H9 (cell line): ENCODE measurements around the gene GP2. TPM values are rescaled to one million over a fixed set of nuclear protein-coding genes. Genes with fewer than 3 reads are reported as not detected.

Experiments used
- DNase-seq: peaks from one replicate; pipeline ENCODE4 v3.0.0-alpha.2; 2017
- H2AFZ ChIP-seq: one replicate; pipeline ENCODE4 v1.6.1; 2013; ENCODE audit warnings: mild to moderate bottlenecking, low read length, control low read depth, moderate library complexity
- H2AK5ac ChIP-seq: 2 replicates; pipeline ENCODE4 v1.6.1; 2013; ENCODE audit warnings: low read length, control low read depth, mixed read lengths; ENCODE audit not compliant: insufficient read length
- H2BK120ac ChIP-seq: one replicate; pipeline ENCODE4 v1.6.1; 2013; ENCODE audit warnings: low read depth, mild to moderate bottlenecking, low read length, control low read depth, inconsistent platforms; ENCODE audit not compliant: poor library complexity, severe bottlenecking
- H2BK12ac ChIP-seq: 2 replicates; pipeline ENCODE4 v1.6.1; 2013; ENCODE audit warnings: low read length, control low read depth, mixed read lengths, low read depth; ENCODE audit not compliant: insufficient read length
- H2BK15ac ChIP-seq: 2 replicates; pipeline ENCODE4 v1.6.1; 2013; ENCODE audit warnings: low read depth, low read length, control low read depth
- H2BK20ac ChIP-seq: one replicate; pipeline ENCODE4 v1.6.1; 2013; ENCODE audit warnings: low read depth, mild to moderate bottlenecking, low read length, control low read depth, inconsistent platforms; ENCODE audit not compliant: poor library complexity, severe bottlenecking
- H2BK5ac ChIP-seq: 2 replicates; pipeline ENCODE4 v1.6.1; 2013; ENCODE audit warnings: low read length, control low read depth, mixed read lengths; ENCODE audit not compliant: insufficient read length
- H3K14ac ChIP-seq: 2 replicates; pipeline ENCODE4 v1.6.1; 2013; ENCODE audit warnings: low read length, control low read depth; ENCODE audit not compliant: insufficient read depth
- H3K18ac ChIP-seq: 2 replicates; pipeline ENCODE4 v1.6.1; 2013; ENCODE audit warnings: low read depth, mild to moderate bottlenecking, mixed read lengths, low read length, control low read depth; ENCODE audit not compliant: insufficient read length
- H3K23ac ChIP-seq: 2 replicates; pipeline ENCODE4 v1.6.1; 2013; ENCODE audit warnings: low read length, control low read depth, mixed read lengths, low read depth; ENCODE audit not compliant: insufficient read length
- H3K23me2 ChIP-seq: 2 replicates; pipeline ENCODE4 v1.6.1; 2013; ENCODE audit warnings: low read depth, mild to moderate bottlenecking, mixed read lengths, low read length, control low read depth; ENCODE audit not compliant: insufficient read length, poor library complexity, severe bottlenecking
- H3K27ac ChIP-seq: 2 replicates; pipeline ENCODE4 v1.5.1; 2013; ENCODE audit warnings: low read length, control low read depth, mixed read lengths, low read depth; ENCODE audit not compliant: insufficient read length
- H3K27me3 ChIP-seq: 2 replicates; pipeline ENCODE4 v1.6.1; 2013; ENCODE audit warnings: low read length, control low read depth, inconsistent platforms; ENCODE audit not compliant: insufficient read depth
- H3K4ac ChIP-seq: 2 replicates; pipeline ENCODE4 v1.6.1; 2013; ENCODE audit warnings: low read depth, mild to moderate bottlenecking, control low read depth, inconsistent platforms, low read length, moderate library complexity
- H3K4me1 ChIP-seq: 2 replicates; pipeline ENCODE4 v1.6.1; 2013; ENCODE audit warnings: low read length, control low read depth, inconsistent platforms; ENCODE audit not compliant: insufficient read depth
- H3K4me2 ChIP-seq: 2 replicates; pipeline ENCODE4 v1.6.1; 2013; ENCODE audit warnings: low read length, control low read depth, mixed read lengths; ENCODE audit not compliant: insufficient read length, insufficient read depth
- H3K56ac ChIP-seq: 2 replicates; pipeline ENCODE4 v1.6.1; 2013; ENCODE audit warnings: low read depth, mild to moderate bottlenecking, mixed read lengths, low read length, control low read depth; ENCODE audit not compliant: insufficient read length
- H3K79me1 ChIP-seq: 2 replicates; pipeline ENCODE4 v1.6.1; 2013; ENCODE audit warnings: low read depth, mild to moderate bottlenecking, moderate library complexity, low read length, control low read depth, inconsistent platforms; ENCODE audit not compliant: insufficient read depth, poor library complexity, severe bottlenecking
- H3K79me2 ChIP-seq: 2 replicates; pipeline ENCODE4 v1.6.1; 2013; ENCODE audit warnings: low read length, control low read depth, inconsistent platforms; ENCODE audit not compliant: insufficient read depth
- H3K9ac ChIP-seq: 2 replicates; pipeline ENCODE4 v1.6.1; 2013; ENCODE audit warnings: low read length, control low read depth, mixed read lengths; ENCODE audit not compliant: insufficient read length; ENCODE audit errors: extremely low read depth
- H3K9me3 ChIP-seq: one replicate; pipeline ENCODE4 v1.6.1; 2013; ENCODE audit warnings: low read depth, low read length, inconsistent platforms; ENCODE audit not compliant: control insufficient read depth
- H3T11ph ChIP-seq: one replicate; pipeline ENCODE4 v1.6.1; 2013; ENCODE audit warnings: mild to moderate bottlenecking, low read length, control low read depth, inconsistent platforms
- H4K20me1 ChIP-seq: one replicate; pipeline ENCODE4 v1.6.1; 2013; ENCODE audit not compliant: control insufficient read depth, insufficient read length, insufficient read depth
- H4K5ac ChIP-seq: 2 replicates; pipeline ENCODE4 v1.6.1; 2013; ENCODE audit warnings: low read depth, mild to moderate bottlenecking, mixed read lengths, low read length, control low read depth; ENCODE audit not compliant: insufficient read length
- H4K8ac ChIP-seq: replicated peaks from 2 replicates; pipeline ENCODE4 v1.6.1; 2013; ENCODE audit warnings: low read length, control low read depth, mixed read lengths, low read depth; ENCODE audit not compliant: insufficient read length
- H4K91ac ChIP-seq: 2 replicates; pipeline ENCODE4 v1.6.1; 2013; ENCODE audit warnings: low read depth, mild to moderate bottlenecking, moderate library complexity, mixed read lengths, low read length, control low read depth; ENCODE audit not compliant: insufficient read length
- H3K27ac Mint-ChIP-seq, 3 experiments: 2 replicates in 2 of 3; 3 replicates in 1 of 3; pipeline ENCODE4 v1.8.0; 2020 to 2021; ENCODE audit warnings: mixed read lengths in 3 of 3, mild to moderate bottlenecking in 1 of 3, moderate library complexity in 1 of 3
- H3K27me3 Mint-ChIP-seq: 2 replicates; pipeline ENCODE4 v1.8.0; 2021; ENCODE audit warnings: low read depth, mild to moderate bottlenecking, moderate library complexity, mixed read lengths
- H3K36me3 Mint-ChIP-seq, 3 experiments: 2 replicates in 2 of 3; 3 replicates in 1 of 3; pipeline ENCODE4 v1.8.0; 2020 to 2021; ENCODE audit warnings: low read depth in 3 of 3, mixed read lengths in 3 of 3; ENCODE audit not compliant: insufficient read depth in 1 of 3
- H3K4me1 Mint-ChIP-seq, 2 experiments: 2 replicates each; pipeline ENCODE4 v1.8.0; 2020; ENCODE audit warnings: mixed read lengths in 2 of 2
- H3K4me3 Mint-ChIP-seq, 2 experiments: 2 replicates in 1 of 2; 3 replicates in 1 of 2; pipeline ENCODE4 v1.8.0; 2020 to 2021; ENCODE audit warnings: mild to moderate bottlenecking in 2 of 2, mixed read lengths in 2 of 2, moderate library complexity in 1 of 2
- H3K9me3 Mint-ChIP-seq, 2 experiments: 2 replicates in 1 of 2; 3 replicates in 1 of 2; pipeline ENCODE4 v1.8.0; 2020; ENCODE audit warnings: mild to moderate bottlenecking in 2 of 2, mixed read lengths in 2 of 2, moderate library complexity in 1 of 2
- CTCF ChIP-seq: fragments of 200-600 bp; sonication (generic); conservative IDR thresholded peaks from 3 replicates; pipeline ENCODE4 v1.8.0; 2021; ENCODE audit warnings: antibody characterized with exemption, mild to moderate bottlenecking
- WGBS: extraction: QIAGEN DNeasy Blood & Tissue Kit; methylation state at CpG from one replicate; pipeline ENCODE4 v1.1.7; 2013; ENCODE audit warnings: missing lambda C conversion rate, low lambda C conversion rate, mixed read lengths; ENCODE audit not compliant: insufficient read length; ENCODE audit errors: extremely low coverage; 5-methylcytosine and 5-hydroxymethylcytosine counted together
- total RNA-seq: library from RNA; stranded (reverse); gene quantifications from 2 replicates; pipeline ENCODE4 v1.2.1, GENCODE V29; 2021

GP2 gene
- total RNA-seq, 1 experiment from 2014 or later: not detected

GRCh38 chr16:20323591-20324117 is 3.7 kb downstream of the GP2 start:
- H3K27ac ChIP-seq: no peak overlapping the region
- no peaks in the 10 kb centered on the region for H3K36me3 Mint-ChIP-seq
- no peak overlapping the region for H3K4me3 Mint-ChIP-seq
- no peak overlapping the region for H3K4me2 ChIP-seq
- H2BK5ac ChIP-seq: no peak overlapping the region
- no peak for TF ChIP-seq CTCF
- 0 out of 2 replicates have a peak, but pooled peaks cover 2% of the 10 kb centered on the region for H3K79me2 ChIP-seq
- no peak overlapping the region for H3K4ac ChIP-seq
- no peak overlapping the region for H2BK120ac ChIP-seq
- no peaks in the 10 kb centered on the region; a peak in 1 of 5 replicates for H3K9me3 Mint-ChIP-seq
- no peak overlapping the region for H3T11ph ChIP-seq
- no peak overlapping the region for H2AFZ ChIP-seq
- no peak overlapping the region for H3K14ac ChIP-seq
- H3K23ac ChIP-seq: no peak overlapping the region
- H3K9ac ChIP-seq: no peak overlapping the region
- H3K4me1 ChIP-seq: no peaks in the 10 kb centered on the region
- peak overlapping the region in 1 of 3 experiments; percentile 49; a peak in 1 of 7 replicates for H3K27ac Mint-ChIP-seq
- H3K23me2 ChIP-seq: no peaks in the 10 kb centered on the region
- H3K9me3 ChIP-seq: no peaks in the 10 kb centered on the region
- no peak overlapping the region for H2AK5ac ChIP-seq
- no peak overlapping the region for H3K56ac ChIP-seq
- peaks cover 7% of the 10 kb centered on the region for H3K27me3 Mint-ChIP-seq
- H3K4me1 Mint-ChIP-seq: peaks cover 2 to 3% of the 10 kb centered on the region in 2 experiments; a peak in 1 of 4 replicates
- H3K18ac ChIP-seq: no peak overlapping the region
- no peak for DNase-seq
- no peak overlapping the region for H4K91ac ChIP-seq
- WGBS: no CpG with 5 or more reads among the region's 9 CpGs
- no peaks in the 10 kb centered on the region for H3K27me3 ChIP-seq
- peaks cover 3% of the 10 kb centered on the region for H4K20me1 ChIP-seq
- no peak overlapping the region for H2BK20ac ChIP-seq
- H3K79me1 ChIP-seq: no peaks in the 10 kb centered on the region
- H4K8ac ChIP-seq: no peak overlapping the region
- no peak overlapping the region for H2BK12ac ChIP-seq
- H4K5ac ChIP-seq: no peak overlapping the region
- no peak overlapping the region for H2BK15ac ChIP-seq
